Testis (tissue), 3 donors: ENCODE measurements around the gene GPI. TPM values are rescaled to one million over a fixed set of nuclear protein-coding genes. Genes with fewer than 3 reads are reported as not detected.
"Not testable (repeated sequence)": the region's sequence is repeated elsewhere in the genome, so short reads cannot be mapped to it uniquely, and the experiment has no call there.

Experiments
- DNase-seq: peaks from one replicate; pipeline ENCODE4 v3.0.0-alpha.2; 2019
- H3K27ac ChIP-seq, 2 donors: fragments of 200-600 bp; sonication (generic); one replicate each; pipeline ENCODE4 v1.5.1; 2019
- H3K27me3 ChIP-seq: fragments of 200-600 bp; sonication (generic); one replicate; pipeline ENCODE4 v1.5.1; 2019
- H3K36me3 ChIP-seq: fragments of 200-600 bp; sonication (generic); one replicate; pipeline ENCODE4 v1.5.1; 2017; ENCODE audit warnings: low read depth; ENCODE audit errors: missing control alignments
- H3K4me1 ChIP-seq: fragments of 200-600 bp; sonication (generic); one replicate; pipeline ENCODE4 v1.5.1; 2019
- H3K4me3 ChIP-seq, 2 donors: fragments of 200-600 bp; sonication (generic); one replicate each; pipeline ENCODE4 v1.5.1; 2017 to 2019
- H3K9me3 ChIP-seq: fragments of 200-600 bp; sonication (generic); one replicate; pipeline ENCODE4 v1.5.1; 2017
- POLR2A ChIP-seq: fragments of 450-650 bp; IDR thresholded peaks from one replicate; pipeline ENCODE4 v1.6.1; 2017; ENCODE audit warnings: antibody characterized with exemption, mild to moderate bottlenecking, moderate library complexity
- WGBS, 2 donors: methylation state at CpG; one replicate each; pipeline ENCODE4 v1.1.5; 2018; 5-methylcytosine and 5-hydroxymethylcytosine counted together
- intact Hi-C: fragments of 100-400 bp; cut with DNase I; formaldehyde crosslinking; loops from one replicate; pipeline ENCODE4 v1.15.1; 2023; ENCODE audit warnings: low total_unique reads
- polyA plus RNA-seq: library from polyadenylated mRNA; stranded (reverse); fragments of 350-450 nt; fragmentation: Illumina TruSeq; extraction: RNeasy Lipid Tissue Mini Kit (QIAGEN cat#74804); gene quantifications from one replicate; pipeline ENCODE4 v1.2.3, GENCODE V29; 2014; ENCODE audit warnings: low read depth, low replicate concordance; ENCODE audit not compliant: insufficient read depth
- total RNA-seq, 2 donors: library from RNA; depleted of rRNA; stranded (reverse); fragments of >200 nt; gene quantifications; one replicate each; pipeline ENCODE4 v1.2.3, GENCODE V29; 2016
- TF ChIP-seq, protein P1 (sequence below), 3 experiments: fragments of 450-650 bp in 2 of 3; fragments of 200-600 bp in 1 of 3; sonication (generic) in 1 of 3; IDR thresholded peaks; one replicate each; pipeline ENCODE4 v1.5.1; 2016 to 2019; ENCODE audit warnings: antibody characterized with exemption in 3 of 3, mild to moderate bottlenecking in 2 of 3, moderate library complexity in 1 of 3

The GPI gene
- total and polyA plus RNA-seq, 3 donors from 2014 or later: 109 to 198 (median 198) TPM

DNA sequence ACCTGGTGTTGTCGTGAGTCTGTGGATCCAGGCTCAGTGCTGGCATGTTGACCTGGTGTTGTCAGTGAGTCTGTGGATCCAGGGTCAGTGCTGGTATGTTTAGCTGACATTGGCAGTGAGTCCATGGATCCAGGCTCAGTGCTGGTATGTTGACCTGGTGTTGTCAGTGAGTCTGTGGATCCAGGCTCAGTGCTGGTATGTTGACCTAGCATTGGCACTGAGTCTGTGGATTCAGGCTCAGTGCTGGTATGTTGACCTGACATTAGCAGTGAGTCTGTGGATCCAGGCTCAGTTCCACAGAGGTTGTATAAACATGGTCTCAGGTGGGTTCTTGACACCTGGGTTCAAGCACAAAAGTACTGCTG, 22.4 kb downstream of the GPI start:
- Histone ChIP-seq H3K36me3 (no peaks in the 10 kb centered on the region), H3K9me3 (no peaks in the 10 kb centered on the region), H3K4me1 (no peaks in the 10 kb centered on the region), H3K27ac (no peak overlapping the region), H3K4me3 (no peak overlapping the region), H3K27me3 (no peaks in the 10 kb centered on the region)
- no peak for DNase-seq
- WGBS, 2 donors: 93% methylated on average over 1 of the region's 1 CpG; no CpG with 5 or more reads in 1 of the 2 donors
- TF ChIP-seq, protein P1, sequence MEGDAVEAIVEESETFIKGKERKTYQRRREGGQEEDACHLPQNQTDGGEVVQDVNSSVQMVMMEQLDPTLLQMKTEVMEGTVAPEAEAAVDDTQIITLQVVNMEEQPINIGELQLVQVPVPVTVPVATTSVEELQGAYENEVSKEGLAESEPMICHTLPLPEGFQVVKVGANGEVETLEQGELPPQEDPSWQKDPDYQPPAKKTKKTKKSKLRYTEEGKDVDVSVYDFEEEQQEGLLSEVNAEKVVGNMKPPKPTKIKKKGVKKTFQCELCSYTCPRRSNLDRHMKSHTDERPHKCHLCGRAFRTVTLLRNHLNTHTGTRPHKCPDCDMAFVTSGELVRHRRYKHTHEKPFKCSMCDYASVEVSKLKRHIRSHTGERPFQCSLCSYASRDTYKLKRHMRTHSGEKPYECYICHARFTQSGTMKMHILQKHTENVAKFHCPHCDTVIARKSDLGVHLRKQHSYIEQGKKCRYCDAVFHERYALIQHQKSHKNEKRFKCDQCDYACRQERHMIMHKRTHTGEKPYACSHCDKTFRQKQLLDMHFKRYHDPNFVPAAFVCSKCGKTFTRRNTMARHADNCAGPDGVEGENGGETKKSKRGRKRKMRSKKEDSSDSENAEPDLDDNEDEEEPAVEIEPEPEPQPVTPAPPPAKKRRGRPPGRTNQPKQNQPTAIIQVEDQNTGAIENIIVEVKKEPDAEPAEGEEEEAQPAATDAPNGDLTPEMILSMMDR (IDR thresholded peaks at IDR 0.05): no peak
- intact Hi-C loops: no loop called here

DNA sequence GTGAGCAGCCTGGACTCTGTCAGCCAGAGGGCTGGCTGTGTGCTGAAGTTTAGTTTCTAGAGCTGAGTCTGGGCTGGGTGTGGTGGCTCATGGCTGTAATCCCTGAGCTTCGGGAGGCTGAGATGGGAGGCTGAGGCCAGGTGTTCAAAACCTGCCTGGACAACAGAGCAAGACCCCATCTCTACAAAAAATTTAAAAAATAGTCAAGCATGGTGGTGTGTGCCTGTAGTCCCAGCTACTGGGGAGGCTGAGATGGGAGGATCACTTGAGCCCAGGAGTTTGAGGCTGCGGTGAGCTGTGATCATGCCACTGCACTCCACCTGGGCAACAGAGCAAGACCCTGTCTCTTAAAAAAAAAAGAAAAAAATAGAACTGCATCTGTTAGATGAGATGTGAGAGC, 23.7 kb downstream of the GPI start:
- 88 to 94% methylated on average over 2 of the region's 2 CpGs for WGBS, 2 donors
- H3K4me3 ChIP-seq, H3K9me3 ChIP-seq, DNase-seq, H3K27ac ChIP-seq, H3K27me3 ChIP-seq, intact Hi-C loops, H3K36me3 ChIP-seq, H3K4me1 ChIP-seq: not testable (repeated sequence)

DNA sequence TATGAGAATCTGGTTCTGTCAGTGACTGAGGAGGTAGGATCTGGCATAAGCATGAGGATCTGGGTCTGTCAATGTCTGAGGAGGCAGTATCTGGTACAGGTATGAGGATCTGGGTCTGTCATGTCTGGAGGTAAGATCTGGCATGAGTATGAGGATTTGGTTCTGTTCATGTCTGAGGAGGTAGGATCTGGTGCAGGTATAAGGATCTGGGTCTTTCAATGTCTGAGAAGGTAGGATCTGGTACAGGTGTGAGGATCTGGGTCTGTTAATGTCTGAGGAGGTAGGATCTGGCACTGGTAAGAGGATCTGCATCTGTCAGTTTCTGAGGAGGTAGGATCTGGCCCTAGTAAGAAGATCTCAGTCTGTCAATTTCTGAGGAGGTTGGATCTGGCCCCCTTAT, 26.8 kb downstream of the GPI start:
- intact Hi-C loops: no loop called here
- Histone ChIP-seq H3K36me3 (no peaks in the 10 kb centered on the region), H3K9me3 (no peaks in the 10 kb centered on the region), H3K27ac (no peak overlapping the region), H3K27me3 (no peaks in the 10 kb centered on the region), H3K4me1 (no peaks in the 10 kb centered on the region), H3K4me3 (no peak overlapping the region)
- no peak for DNase-seq
- TF ChIP-seq POLR2A: no peak
- TF ChIP-seq, protein P1 (IDR thresholded peaks at IDR 0.05): no peak

DNA sequence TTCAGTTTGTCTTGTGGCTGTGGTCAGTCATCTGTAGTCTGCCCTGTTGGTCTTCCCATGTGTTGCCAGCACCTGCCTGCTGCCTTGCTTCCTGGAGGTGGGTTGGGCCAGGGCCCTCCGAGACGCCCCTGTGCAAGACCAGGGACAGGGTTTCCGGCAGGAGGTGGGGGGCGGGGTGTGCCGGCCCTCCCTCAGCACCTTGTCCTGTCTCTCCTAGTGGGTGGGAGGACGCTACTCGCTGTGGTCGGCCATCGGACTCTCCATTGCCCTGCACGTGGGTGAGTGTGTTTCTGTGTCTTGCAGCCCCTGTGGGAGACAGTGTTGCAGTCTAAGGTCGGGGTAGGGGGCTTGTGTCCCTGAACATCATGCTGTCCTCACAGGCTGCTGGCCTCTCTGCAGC, 28.0 kb downstream of the GPI start:
- Histone ChIP-seq H3K9me3 (no peaks in the 10 kb centered on the region), H3K4me1 (no peaks in the 10 kb centered on the region), H3K27ac (no peak overlapping the region), H3K27me3 (no peaks in the 10 kb centered on the region), H3K4me3 (no peak overlapping the region), H3K36me3 (no peaks in the 10 kb centered on the region)
- no peak for DNase-seq
- WGBS, 2 donors: 89 to 92% methylated on average over 11 of the region's 11 CpGs
- intact Hi-C loops: no loop called here
- TF ChIP-seq, protein P1 (IDR thresholded peaks at IDR 0.05): no peak
- TF ChIP-seq POLR2A: no peak

DNA sequence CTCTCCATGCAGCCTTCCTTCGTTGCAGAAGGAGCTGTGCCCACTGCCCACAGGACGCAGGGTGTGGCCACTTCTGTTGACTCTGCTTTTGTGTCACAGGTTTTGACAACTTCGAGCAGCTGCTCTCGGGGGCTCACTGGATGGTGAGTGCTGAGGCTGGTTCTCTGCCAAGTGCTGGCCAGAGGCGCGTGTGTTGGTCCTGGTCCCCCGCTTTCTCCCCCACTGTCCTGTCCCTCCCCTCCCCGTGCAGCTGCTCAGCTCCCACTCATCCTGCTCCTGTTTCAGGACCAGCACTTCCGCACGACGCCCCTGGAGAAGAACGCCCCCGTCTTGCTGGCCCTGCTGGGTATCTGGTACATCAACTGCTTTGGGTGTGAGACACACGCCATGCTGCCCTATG, 28.6 kb downstream of the GPI start:
- H3K4me3 ChIP-seq: no peak overlapping the region
- intact Hi-C loops: no loop called here
- H3K9me3 ChIP-seq: no peaks in the 10 kb centered on the region
- 76 to 81% methylated on average over 14 of the region's 14 CpGs for WGBS, 2 donors
- DNase-seq: no peak
- H3K27me3 ChIP-seq: no peaks in the 10 kb centered on the region
- no peaks in the 10 kb centered on the region for H3K36me3 ChIP-seq
- no peaks in the 10 kb centered on the region for H3K4me1 ChIP-seq
- TF ChIP-seq, protein P1 (IDR thresholded peaks at IDR 0.05): no peak
- TF ChIP-seq POLR2A: no peak
- H3K27ac ChIP-seq: no peak overlapping the region
